ENCODE data around the gene TET1.
"Not testable (repeated sequence)": the region's sequence is repeated elsewhere in the genome, so short reads cannot be mapped to it uniquely, and the experiment has no call there.

TET1 gene

GRCh38 chr10:68618234-68618633 is 58.1 kb downstream of the TET1 start:
- DNase-seq, result no peak

- no peak for DNase-seq
Measured at GRCh38 chr10:68619595-68619994, 59.5 kb downstream of the TET1 start.

GRCh38 chr10:68625316-68625921 is 65.3 kb downstream of the TET1 start:
- no peak for DNase-seq

GRCh38 chr10:68628576-68629127 is 68.5 kb downstream of the TET1 start:
- DNase-seq, result no peak

GRCh38 chr10:68632271-68632560 is 72.1 kb downstream of the TET1 start:
- not testable (repeated sequence) for DNase-seq

GRCh38 chr10:68633281-68633680 is 73.1 kb downstream of the TET1 start:
- no peak for DNase-seq

GRCh38 chr10:68633816-68634466 is 73.8 kb downstream of the TET1 start:
- DNase-seq, result no peak

- no peak for DNase-seq
Measured at GRCh38 chr10:68636335-68636734, 76.2 kb downstream of the TET1 start.

GRCh38 chr10:68643550-68643949 is 83.4 kb downstream of the TET1 start:
- DNase-seq, result not testable (repeated sequence)

GRCh38 chr10:68647672-68648341 is 87.7 kb downstream of the TET1 start:
- DNase-seq, result no peak

GRCh38 chr10:68655620-68656126 is 95.5 kb downstream of the TET1 start:
- DNase-seq, result no peak

GRCh38 chr10:68665841-68666240 is 105.7 kb downstream of the TET1 start:
- DNase-seq, result no peak

GRCh38 chr10:68666280-68666760 is 106.2 kb downstream of the TET1 start:
- DNase-seq, result no peak

GRCh38 chr10:68668231-68668630 is 108.1 kb downstream of the TET1 start:
- no peak for DNase-seq

GRCh38 chr10:68668972-68669371 is 108.8 kb downstream of the TET1 start:
- DNase-seq, result no peak

GRCh38 chr10:68684413-68684812 is 124.3 kb downstream of the TET1 start:
- DNase-seq, result no peak

- no peak for DNase-seq
Measured at GRCh38 chr10:68696018-68696417, 135.9 kb downstream of the TET1 start.

GRCh38 chr10:68697106-68697505 is 137.0 kb downstream of the TET1 start:
- no peak for DNase-seq

- DNase-seq, result no peak
Measured at GRCh38 chr10:68700197-68700596, 140.1 kb downstream of the TET1 start.

- no peak for DNase-seq
Measured at GRCh38 chr10:68705548-68705947, 145.4 kb downstream of the TET1 start.

GRCh38 chr10:68708987-68709386 is 148.8 kb downstream of the TET1 start:
- DNase-seq, result not testable (repeated sequence)

GRCh38 chr10:68713065-68713464 is 152.9 kb downstream of the TET1 start:
- DNase-seq, result not testable (repeated sequence)

- no peak for DNase-seq
Measured at GRCh38 chr10:68717435-68717834, 157.3 kb downstream of the TET1 start.

Data from NCI-H524 treated with DMSO at 0.1 percent for 48 hours (cell line).